Neutrophil (primary cell): ENCODE results near the gene ELF1.
A peak's percentile ranks its signal among the peaks of the same experiment; 100 is the strongest.

Experiments
- H3K27ac ChIP-seq: fragments of 200-600 bp; sonication (generic); 2 replicates; pipeline ENCODE4 v1.5.1; 2016; ENCODE audit warnings: mild to moderate bottlenecking, moderate library complexity
- H3K27me3 ChIP-seq: fragments of 200-600 bp; sonication (generic); 2 replicates; pipeline ENCODE4 v1.6.0; 2016; ENCODE audit warnings: mild to moderate bottlenecking
- H3K36me3 ChIP-seq: fragments of 200-600 bp; sonication (generic); 2 replicates; pipeline ENCODE4 v1.5.1; 2017
- H3K4me1 ChIP-seq, 2 experiments: fragments of 200-600 bp in 1 of 2; sonication (generic) in 1 of 2; 1 replicate in 1 of 2; 2 replicates in 1 of 2; pipeline versions ENCODE4 v1.5.1 to v1.6.1; 2013 to 2016; ENCODE audit warnings: low read depth in 1 of 2, low read length in 1 of 2, mild to moderate bottlenecking in 1 of 2, moderate library complexity in 1 of 2; ENCODE audit not compliant: control insufficient read depth in 1 of 2, insufficient read depth in 1 of 2
- H3K4me3 ChIP-seq, 2 experiments: fragments of 200-600 bp in 1 of 2; sonication (generic) in 1 of 2; 1 replicate in 1 of 2; 2 replicates in 1 of 2; pipeline ENCODE4 v1.5.1; 2013 to 2016; ENCODE audit warnings: low read depth in 1 of 2, low read length in 1 of 2, mild to moderate bottlenecking in 1 of 2, moderate library complexity in 1 of 2
- H3K9me3 ChIP-seq: fragments of 200-600 bp; sonication (generic); 2 replicates; pipeline ENCODE4 v1.5.1; 2016
- TF ChIP-seq, protein P1 (sequence below): fragments of 200-600 bp; sonication (generic); IDR thresholded peaks from 2 replicates; pipeline ENCODE4 v1.5.1; 2016; ENCODE audit warnings: antibody characterized with exemption

The ELF1 gene

DNA sequence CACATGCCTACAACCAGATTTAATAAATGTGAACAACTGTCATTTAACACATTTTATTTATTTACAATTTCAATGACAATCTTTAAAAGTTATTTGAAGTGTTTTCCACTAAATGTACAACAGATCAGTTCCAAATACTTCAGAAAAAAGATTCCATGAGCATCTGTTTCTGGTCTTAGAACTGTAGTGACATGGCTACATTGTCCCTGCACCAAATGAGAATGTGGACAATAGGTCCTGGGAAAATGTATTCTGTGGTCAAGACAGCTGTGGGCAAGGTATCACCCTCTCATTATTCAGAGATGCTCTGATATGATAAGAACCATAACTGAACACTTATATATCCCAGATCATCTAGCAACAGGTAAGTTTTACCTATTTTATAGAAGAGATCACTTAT lies 43.7 kb downstream of the ELF1 start:
- Histone ChIP-seq H3K9me3 (no peaks in the 10 kb centered on the region), H3K4me3 (no peak overlapping the region), H3K36me3 (peaks cover 4% of the 10 kb centered on the region), H3K4me1 (peaks cover 79 to 96% of the 10 kb centered on the region in 2 experiments), H3K27me3 (no peaks in the 10 kb centered on the region), H3K27ac (peak overlapping the region; percentile 73)
- TF ChIP-seq, protein P1, sequence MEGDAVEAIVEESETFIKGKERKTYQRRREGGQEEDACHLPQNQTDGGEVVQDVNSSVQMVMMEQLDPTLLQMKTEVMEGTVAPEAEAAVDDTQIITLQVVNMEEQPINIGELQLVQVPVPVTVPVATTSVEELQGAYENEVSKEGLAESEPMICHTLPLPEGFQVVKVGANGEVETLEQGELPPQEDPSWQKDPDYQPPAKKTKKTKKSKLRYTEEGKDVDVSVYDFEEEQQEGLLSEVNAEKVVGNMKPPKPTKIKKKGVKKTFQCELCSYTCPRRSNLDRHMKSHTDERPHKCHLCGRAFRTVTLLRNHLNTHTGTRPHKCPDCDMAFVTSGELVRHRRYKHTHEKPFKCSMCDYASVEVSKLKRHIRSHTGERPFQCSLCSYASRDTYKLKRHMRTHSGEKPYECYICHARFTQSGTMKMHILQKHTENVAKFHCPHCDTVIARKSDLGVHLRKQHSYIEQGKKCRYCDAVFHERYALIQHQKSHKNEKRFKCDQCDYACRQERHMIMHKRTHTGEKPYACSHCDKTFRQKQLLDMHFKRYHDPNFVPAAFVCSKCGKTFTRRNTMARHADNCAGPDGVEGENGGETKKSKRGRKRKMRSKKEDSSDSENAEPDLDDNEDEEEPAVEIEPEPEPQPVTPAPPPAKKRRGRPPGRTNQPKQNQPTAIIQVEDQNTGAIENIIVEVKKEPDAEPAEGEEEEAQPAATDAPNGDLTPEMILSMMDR, result no peak

DNA sequence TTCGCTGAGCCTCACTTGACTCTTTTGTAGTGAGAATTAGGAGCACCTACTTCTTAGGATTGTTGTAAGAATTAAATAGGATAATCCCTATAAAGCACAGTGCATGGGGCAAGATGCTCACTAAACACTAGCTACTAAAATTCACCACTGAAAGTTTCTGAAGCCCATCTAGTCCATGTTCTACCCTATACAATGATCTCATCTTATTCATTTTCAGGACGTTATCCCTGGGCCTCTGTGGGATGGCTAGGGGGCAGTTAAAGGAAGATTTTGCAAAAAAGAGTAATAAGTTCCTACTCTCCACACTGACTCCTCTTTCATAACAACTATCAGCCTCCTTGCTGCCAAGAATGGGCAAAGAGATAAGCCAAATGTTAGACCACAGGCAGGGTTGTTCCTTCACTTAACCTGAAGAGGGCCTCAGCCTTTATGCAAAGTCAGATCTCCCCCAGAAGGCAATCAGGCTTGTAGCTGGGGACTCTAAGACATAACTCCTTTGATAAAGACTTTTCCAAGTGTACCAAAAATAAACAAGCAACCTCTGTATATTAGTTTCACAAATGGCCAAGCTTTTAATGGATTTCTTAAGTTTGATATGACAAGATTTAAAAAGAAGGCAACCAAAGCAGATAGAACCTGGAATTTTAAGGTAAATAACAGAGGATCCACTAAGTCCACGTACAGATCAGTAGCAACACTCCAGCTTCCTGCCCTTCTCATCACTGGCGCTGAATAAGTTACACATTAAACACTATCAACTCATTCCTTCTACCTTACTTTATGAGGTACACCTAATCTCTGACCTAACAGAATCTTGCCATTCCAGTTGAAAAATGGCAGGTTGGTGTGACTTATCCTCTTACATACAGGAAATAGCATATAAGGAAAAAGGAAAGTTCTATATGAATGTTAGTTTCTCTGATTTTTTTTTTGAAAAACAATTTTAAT lies 44.4 kb downstream of the ELF1 start:
- Histone ChIP-seq H3K9me3 (no peaks in the 10 kb centered on the region), H3K4me1 (peaks cover 79 to 96% of the 10 kb centered on the region in 2 experiments), H3K27ac (peak overlapping the region; percentile 73), H3K4me3 (no peak overlapping the region), H3K27me3 (no peaks in the 10 kb centered on the region), H3K36me3 (peaks cover 4% of the 10 kb centered on the region)
- TF ChIP-seq, protein P1, result peak; percentile 62

DNA sequence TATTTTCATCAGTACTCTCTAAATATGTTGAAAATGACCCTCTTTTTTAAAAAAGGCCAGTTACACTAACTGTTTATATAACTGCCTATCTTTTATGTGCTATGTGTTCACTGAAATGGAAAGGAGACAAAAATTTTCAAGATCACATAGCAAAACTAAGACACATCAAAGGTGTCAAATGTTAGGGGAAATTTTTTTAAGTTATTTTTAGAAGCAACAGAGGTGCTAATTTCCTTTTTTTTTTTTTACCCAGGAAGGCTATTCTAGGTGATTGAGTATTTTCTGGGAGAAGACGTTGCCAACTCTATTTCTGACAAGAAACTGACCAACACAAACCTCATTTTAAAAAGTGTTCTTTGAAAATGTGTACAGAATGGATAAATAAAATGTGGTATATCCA lies 45.7 kb downstream of the ELF1 start:
- Histone ChIP-seq H3K4me1 (peaks cover 79 to 96% of the 10 kb centered on the region in 2 experiments), H3K9me3 (no peaks in the 10 kb centered on the region), H3K4me3 (no peak overlapping the region), H3K27ac (peak overlapping the region; percentile 73), H3K36me3 (peaks cover 4% of the 10 kb centered on the region), H3K27me3 (no peaks in the 10 kb centered on the region)
- TF ChIP-seq, protein P1, result no peak

DNA sequence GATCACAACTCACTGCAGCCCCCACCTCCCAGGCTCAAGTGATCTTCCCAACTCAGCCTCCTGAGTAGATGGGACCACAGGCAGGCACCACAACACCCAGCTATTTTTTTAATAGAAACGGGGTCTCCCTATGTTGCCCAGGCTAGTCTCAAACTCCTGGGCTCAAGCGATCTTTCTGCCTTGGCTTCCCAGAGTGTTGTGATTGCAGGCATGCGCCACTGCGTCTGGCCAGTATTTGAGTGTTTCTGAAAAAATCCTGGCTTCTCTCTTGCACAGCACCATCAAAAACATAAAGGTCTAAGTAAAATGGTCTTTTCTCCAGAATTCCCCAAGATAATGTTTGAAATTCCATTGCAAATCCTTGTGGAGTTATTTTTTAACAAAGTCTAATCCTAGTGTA lies 47.8 kb downstream of the ELF1 start:
- Histone ChIP-seq H3K9me3 (no peaks in the 10 kb centered on the region), H3K27ac (peak overlapping the region; percentile 73), H3K27me3 (no peaks in the 10 kb centered on the region), H3K4me1 (peaks cover 79 to 96% of the 10 kb centered on the region in 2 experiments), H3K4me3 (no peak overlapping the region), H3K36me3 (peaks cover under 1% of the 10 kb centered on the region)
- TF ChIP-seq, protein P1, result no peak

DNA sequence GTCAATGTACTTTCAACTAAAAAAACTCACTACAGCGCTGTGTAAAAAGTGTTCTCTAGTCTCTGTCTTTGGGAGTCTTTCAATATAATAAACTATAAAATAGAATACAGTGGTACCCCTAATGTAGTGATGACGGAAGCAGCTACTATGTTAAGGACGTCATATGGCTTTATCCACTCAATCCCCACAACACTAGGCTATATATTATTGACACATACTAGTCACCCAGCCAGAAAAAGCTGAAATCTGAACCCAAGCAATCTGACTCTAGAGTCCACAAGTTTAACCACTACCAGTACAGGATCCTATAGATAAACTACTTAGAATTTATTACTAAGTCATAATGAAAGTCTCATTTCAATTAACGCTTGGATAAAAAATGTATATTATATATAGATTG lies 48.3 kb downstream of the ELF1 start:
- TF ChIP-seq, protein P1, result no peak
- no peak overlapping the region for H3K4me3 ChIP-seq
- H3K36me3 ChIP-seq, result no peaks in the 10 kb centered on the region
- H3K4me1 ChIP-seq, result peaks cover 79 to 96% of the 10 kb centered on the region in 2 experiments
- H3K27me3 ChIP-seq, result no peaks in the 10 kb centered on the region
- H3K27ac ChIP-seq, result peak overlapping the region; percentile 73
- H3K9me3 ChIP-seq, result no peaks in the 10 kb centered on the region
